Lower leg skin (tissue), 3 donors: ENCODE measurements around the gene GIMAP8.

Experiments used
- POLR2A ChIP-seq, 2 donors: fragments of 450-650 bp; IDR thresholded peaks; one replicate each; pipeline ENCODE4 v1.6.1; 2016 to 2017; ENCODE audit warnings: antibody characterized with exemption in 2 of 2, mild to moderate bottlenecking in 1 of 2, moderate library complexity in 1 of 2
- TF ChIP-seq, protein P1 (sequence below), 3 donors: fragments of 450-650 bp; IDR thresholded peaks; one replicate each; pipeline ENCODE4 v1.5.1; 2016; ENCODE audit warnings: antibody characterized with exemption in 3 of 3, mild to moderate bottlenecking in 3 of 3, moderate library complexity in 2 of 3

GRCh38 chr7:150513758-150514157 lies 63.3 kb downstream of the GIMAP8 start:
- TF ChIP-seq POLR2A (IDR thresholded peaks at IDR 0.05): no peak
- TF ChIP-seq, protein P1, sequence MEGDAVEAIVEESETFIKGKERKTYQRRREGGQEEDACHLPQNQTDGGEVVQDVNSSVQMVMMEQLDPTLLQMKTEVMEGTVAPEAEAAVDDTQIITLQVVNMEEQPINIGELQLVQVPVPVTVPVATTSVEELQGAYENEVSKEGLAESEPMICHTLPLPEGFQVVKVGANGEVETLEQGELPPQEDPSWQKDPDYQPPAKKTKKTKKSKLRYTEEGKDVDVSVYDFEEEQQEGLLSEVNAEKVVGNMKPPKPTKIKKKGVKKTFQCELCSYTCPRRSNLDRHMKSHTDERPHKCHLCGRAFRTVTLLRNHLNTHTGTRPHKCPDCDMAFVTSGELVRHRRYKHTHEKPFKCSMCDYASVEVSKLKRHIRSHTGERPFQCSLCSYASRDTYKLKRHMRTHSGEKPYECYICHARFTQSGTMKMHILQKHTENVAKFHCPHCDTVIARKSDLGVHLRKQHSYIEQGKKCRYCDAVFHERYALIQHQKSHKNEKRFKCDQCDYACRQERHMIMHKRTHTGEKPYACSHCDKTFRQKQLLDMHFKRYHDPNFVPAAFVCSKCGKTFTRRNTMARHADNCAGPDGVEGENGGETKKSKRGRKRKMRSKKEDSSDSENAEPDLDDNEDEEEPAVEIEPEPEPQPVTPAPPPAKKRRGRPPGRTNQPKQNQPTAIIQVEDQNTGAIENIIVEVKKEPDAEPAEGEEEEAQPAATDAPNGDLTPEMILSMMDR (IDR thresholded peaks at IDR 0.05): no peak
